IMR-90 (cell line): Measurements from ENCODE around the gene ENDOD1. TPM values are rescaled to one million over a fixed set of nuclear protein-coding genes. Genes with fewer than 3 reads are reported as not detected.

ENCODE experiments used
- ATAC-seq: fragments of 200-7000 bp; cut with Tn5 transposase; 2 replicates; pipeline ENCODE4 v1.9.1; 2020; ENCODE audit warnings: low read depth, mild to moderate bottlenecking, moderate library complexity
- BruUV-seq: library from RNA; stranded (reverse); fragments of 400-500 nt; replicated peaks from 2 replicates; lab custom pipeline; 2021; lab: Mats Ljungman, UMichigan
- CTCF ChIA-PET: fragments of 300-600 bp; formaldehyde crosslinking; extraction: SDS; loops from one replicate; lab custom pipeline; 2021; ENCODE audit warnings: antibody characterized with exemption; lab: Yijun Ruan, JAX
- POLR2A ChIA-PET: fragments of 300-600 bp; sonication (Branson Sonifier 250); formaldehyde crosslinking; loops from one replicate; lab custom pipeline; 2022; ENCODE audit warnings: antibody characterized with exemption; ENCODE audit not compliant: unreplicated experiment; lab: Charles Lee
- DNase-seq: peaks from one replicate; pipeline ENCODE4 v3.0.0; 2013
- H2AFZ ChIP-seq: replicated peaks from 2 replicates; pipeline ENCODE3; 2013; ENCODE audit warnings: low read length, mild to moderate bottlenecking; ENCODE audit not compliant: poor library complexity
- H2AK5ac ChIP-seq: 2 replicates; pipeline ENCODE4 v1.6.1; 2013; ENCODE audit warnings: low read depth, low read length, inconsistent platforms
- H2AK9ac ChIP-seq: replicated peaks from 2 replicates; pipeline ENCODE3; 2013; ENCODE audit warnings: mild to moderate bottlenecking, low read depth, low read length, moderate library complexity; ENCODE audit not compliant: poor library complexity
- H2BK120ac ChIP-seq: 2 replicates; pipeline ENCODE4 v1.6.1; 2013; ENCODE audit warnings: low read depth, low read length, inconsistent platforms
- H2BK15ac ChIP-seq: 3 replicates; pipeline ENCODE4 v1.6.1; 2013; ENCODE audit warnings: low read depth, low read length, inconsistent platforms
- H2BK20ac ChIP-seq: 2 replicates; pipeline ENCODE4 v1.6.1; 2013; ENCODE audit warnings: low read depth, mild to moderate bottlenecking, inconsistent platforms, low read length, moderate library complexity
- H2BK5ac ChIP-seq: 2 replicates; pipeline ENCODE4 v1.6.1; 2013; ENCODE audit warnings: mild to moderate bottlenecking, low read depth, low read length, inconsistent platforms; ENCODE audit not compliant: poor library complexity, severe bottlenecking
- H3K14ac ChIP-seq: replicated peaks from 2 replicates; pipeline ENCODE4 v1.6.1; 2013; ENCODE audit warnings: low read depth, low read length, inconsistent platforms
- H3K18ac ChIP-seq: 2 replicates; pipeline ENCODE4 v1.6.1; 2013; ENCODE audit warnings: low read depth, low read length, control low read depth
- H3K23ac ChIP-seq: 2 replicates; pipeline ENCODE4 v1.6.1; 2013; ENCODE audit warnings: low read depth, low read length, inconsistent platforms
- H3K27ac ChIP-seq: 2 replicates; pipeline ENCODE4 v1.5.1; 2013; ENCODE audit warnings: mild to moderate bottlenecking, control low read depth, low read length; ENCODE audit not compliant: insufficient read depth
- H3K27me3 ChIP-seq: 2 replicates; pipeline ENCODE4 v1.6.1; 2013; ENCODE audit warnings: low read length; ENCODE audit not compliant: control insufficient read depth, insufficient read depth
- H3K36me3 ChIP-seq: 2 replicates; pipeline ENCODE4 v1.6.1; 2013; ENCODE audit warnings: low read length, mixed read lengths; ENCODE audit not compliant: control insufficient read depth, insufficient read depth
- H3K4ac ChIP-seq: 2 replicates; pipeline ENCODE4 v1.6.1; 2013; ENCODE audit warnings: low read depth, low read length, inconsistent platforms
- H3K4me1 ChIP-seq: 2 replicates; pipeline ENCODE4 v1.6.1; 2013; ENCODE audit warnings: low read length, mixed read lengths; ENCODE audit not compliant: control insufficient read depth, insufficient read depth
- H3K4me2 ChIP-seq: 2 replicates; pipeline ENCODE4 v1.6.1; 2013; ENCODE audit warnings: low read depth, mild to moderate bottlenecking, control low read depth, low read length, moderate library complexity
- H3K4me3 ChIP-seq: 2 replicates; pipeline ENCODE4 v1.5.1; 2013; ENCODE audit warnings: low read depth, mild to moderate bottlenecking, control low read depth, low read length, moderate library complexity; ENCODE audit not compliant: insufficient read depth
- H3K56ac ChIP-seq: 2 replicates; pipeline ENCODE4 v1.6.1; 2013; ENCODE audit warnings: low read length, inconsistent platforms; ENCODE audit not compliant: insufficient read depth; ENCODE audit errors: extremely low read depth
- H3K79me1 ChIP-seq, 2 experiments: 2 replicates each; pipeline ENCODE4 v1.6.1; 2013; ENCODE audit warnings: low read length in 2 of 2, inconsistent platforms in 1 of 2, low read depth in 1 of 2
- H3K9ac ChIP-seq: 2 replicates; pipeline ENCODE4 v1.6.1; 2013; ENCODE audit warnings: low read depth, low read length, control low read depth
- H3K9me1 ChIP-seq: 2 replicates; pipeline ENCODE4 v1.6.1; 2013; ENCODE audit warnings: low read length, inconsistent platforms; ENCODE audit not compliant: insufficient read depth
- H3K9me3 ChIP-seq: 2 replicates; pipeline ENCODE4 v1.6.1; 2013; ENCODE audit warnings: low read length; ENCODE audit not compliant: control insufficient read depth, insufficient read depth
- H4K20me1 ChIP-seq: 2 replicates; pipeline ENCODE4 v1.6.1; 2013; ENCODE audit warnings: low read length, inconsistent platforms; ENCODE audit not compliant: insufficient read depth
- H4K5ac ChIP-seq: 2 replicates; pipeline ENCODE4 v1.6.1; 2013; ENCODE audit warnings: mild to moderate bottlenecking, low read depth, low read length, control low read depth
- H4K8ac ChIP-seq, 2 experiments: 2 replicates each; pipeline ENCODE4 v1.6.1; 2013; ENCODE audit warnings: low read depth in 2 of 2, low read length in 2 of 2, control low read depth in 1 of 2, inconsistent platforms in 1 of 2
- H4K91ac ChIP-seq: 2 replicates; pipeline ENCODE4 v1.6.1; 2013; ENCODE audit warnings: low read depth, low read length, inconsistent platforms; ENCODE audit not compliant: insufficient read depth
- CTCF ChIP-seq: conservative IDR thresholded peaks from 2 replicates; pipeline ENCODE4 v1.5.1; 2012; ENCODE audit warnings: mild to moderate bottlenecking, low read depth, low read length, improper control_type of control experiment
- WGBS, 2 experiments: methylation state at CpG; one replicate each; pipeline versions ENCODE4 v1.1.5 to v1.1.7; 2013; ENCODE audit warnings: missing lambda C conversion rate in 2 of 2; ENCODE audit not compliant: insufficient read length in 1 of 2; ENCODE audit errors: extremely low coverage in 2 of 2; 5-methylcytosine and 5-hydroxymethylcytosine counted together
- dilution Hi-C: fragments of 300-500 bp; cut with HindIII; formaldehyde crosslinking; loops from one replicate; pipeline ENCODE4 v1.14.3; 2018; ENCODE audit warnings: low sequenced_read_pairs; ENCODE audit not compliant: unreplicated experiment
- in situ Hi-C: fragments of 300-500 bp; cut with MboI; formaldehyde crosslinking; loops from 3 replicates; pipeline ENCODE4 v1.14.3; 2019; ENCODE audit warnings: low sequenced_read_pairs, inconsistent platforms, mixed read lengths
- intact Hi-C: fragments of 100-400 bp; cut with micrococcal nuclease; formaldehyde crosslinking; loops from 2 replicates; pipeline ENCODE4 v1.10.0; 2022
- polyA plus RNA-seq, 3 experiments: library from polyadenylated mRNA; depleted of rRNA; stranded (reverse); fragments of >200 nt; gene quantifications; 2 replicates each; pipeline ENCODE4 v1.2.3, GENCODE V29; 2012; ENCODE audit warnings: low replicate concordance in 1 of 3
- total RNA-seq: library from RNA; depleted of rRNA; stranded (reverse); fragments of >200 nt; gene quantifications from 2 replicates; pipeline ENCODE4 v1.2.3, GENCODE V29; 2012

Gene ENDOD1
- total and polyA plus RNA-seq, 2 of the 4 experiments (the other 2 are of a cell fraction): 7.0 to 17.6 TPM

GRCh38 chr11:95108159-95108611, 18.5 kb downstream of the ENDOD1 start:
- no CpG with 5 or more reads among the region's 9 CpGs for WGBS, 2 experiments
- no TSS peak for BruUV-seq
- peak; percentile 44; the same call in 1 of the 2 replicates for ATAC-seq

More at GRCh38 chr11:95108159-95108611, 18.5 kb downstream of the ENDOD1 start:
- H3K9me3 ChIP-seq: no peaks in the 10 kb centered on the region
- H4K5ac ChIP-seq: no peak overlapping the region
- no peak overlapping the region for H2AK5ac ChIP-seq
- H2BK15ac ChIP-seq: no peak overlapping the region
- no peak overlapping the region for H2BK120ac ChIP-seq
- no peak overlapping the region for H3K14ac ChIP-seq
- H3K27ac ChIP-seq: no peak overlapping the region
- no peak overlapping the region for H2AK9ac ChIP-seq
- H3K36me3 ChIP-seq: no peaks in the 10 kb centered on the region
- no peaks in the 10 kb centered on the region for H3K9me1 ChIP-seq
- ChIA-PET POLR2A (no interaction called here), CTCF (interaction anchor here (0.5 kb wide), 1 partner anchor 817 kb away, joined by 3 read pairs; no protein-coding TSS in a partner anchor)
- no peak overlapping the region for H2BK20ac ChIP-seq
- no peak overlapping the region for H3K9ac ChIP-seq
- H3K4me3 ChIP-seq: no peak overlapping the region
- H4K8ac ChIP-seq: 0 out of 4 replicates have a peak overlapping the region, but pooled peaks of 1 of the 2 experiments have one; percentile 5
- no peak overlapping the region for H3K4me2 ChIP-seq
- H2AFZ ChIP-seq: peak overlapping the region; percentile 56
- no peak overlapping the region for H4K91ac ChIP-seq
- H3K27me3 ChIP-seq: no peaks in the 10 kb centered on the region
- no peak overlapping the region for H3K4ac ChIP-seq
- H3K79me1 ChIP-seq: no peaks in the 10 kb centered on the region; a peak in 1 of 4 replicates
- intact Hi-C loops: no loop called here
- H2BK5ac ChIP-seq: no peak overlapping the region
- H3K18ac ChIP-seq: no peak overlapping the region
- no peaks in the 10 kb centered on the region for H4K20me1 ChIP-seq
- DNase-seq: peak; percentile 34
- dilution Hi-C loops: no loop called here
- no peak overlapping the region for H3K56ac ChIP-seq
- TF ChIP-seq CTCF: no peak
- in situ Hi-C loops: no loop called here
- H3K23ac ChIP-seq: no peak overlapping the region
- H3K4me1 ChIP-seq: 0 out of 2 replicates have a peak, but pooled peaks cover 2% of the 10 kb centered on the region
